Measurements from ENCODE around the gene RNF20. TPM values are rescaled to one million over a fixed set of nuclear protein-coding genes. Genes with fewer than 3 reads are reported as not detected.
A peak's percentile ranks its signal among the peaks of the same experiment; 100 is the strongest.

The RNF20 gene, protein sequence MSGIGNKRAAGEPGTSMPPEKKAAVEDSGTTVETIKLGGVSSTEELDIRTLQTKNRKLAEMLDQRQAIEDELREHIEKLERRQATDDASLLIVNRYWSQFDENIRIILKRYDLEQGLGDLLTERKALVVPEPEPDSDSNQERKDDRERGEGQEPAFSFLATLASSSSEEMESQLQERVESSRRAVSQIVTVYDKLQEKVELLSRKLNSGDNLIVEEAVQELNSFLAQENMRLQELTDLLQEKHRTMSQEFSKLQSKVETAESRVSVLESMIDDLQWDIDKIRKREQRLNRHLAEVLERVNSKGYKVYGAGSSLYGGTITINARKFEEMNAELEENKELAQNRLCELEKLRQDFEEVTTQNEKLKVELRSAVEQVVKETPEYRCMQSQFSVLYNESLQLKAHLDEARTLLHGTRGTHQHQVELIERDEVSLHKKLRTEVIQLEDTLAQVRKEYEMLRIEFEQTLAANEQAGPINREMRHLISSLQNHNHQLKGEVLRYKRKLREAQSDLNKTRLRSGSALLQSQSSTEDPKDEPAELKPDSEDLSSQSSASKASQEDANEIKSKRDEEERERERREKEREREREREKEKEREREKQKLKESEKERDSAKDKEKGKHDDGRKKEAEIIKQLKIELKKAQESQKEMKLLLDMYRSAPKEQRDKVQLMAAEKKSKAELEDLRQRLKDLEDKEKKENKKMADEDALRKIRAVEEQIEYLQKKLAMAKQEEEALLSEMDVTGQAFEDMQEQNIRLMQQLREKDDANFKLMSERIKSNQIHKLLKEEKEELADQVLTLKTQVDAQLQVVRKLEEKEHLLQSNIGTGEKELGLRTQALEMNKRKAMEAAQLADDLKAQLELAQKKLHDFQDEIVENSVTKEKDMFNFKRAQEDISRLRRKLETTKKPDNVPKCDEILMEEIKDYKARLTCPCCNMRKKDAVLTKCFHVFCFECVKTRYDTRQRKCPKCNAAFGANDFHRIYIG
- polyA plus RNA-seq (19.4 to 28.8 TPM (median 21.6 TPM) in 3 replicates), polyA minus RNA-seq (14.3 to 44.5 TPM (median 27.2 TPM) in 3 replicates)
- 54.6 TPM for polyA plus RNA-seq (2011; ENCODE audit: low read depth)
- 15.7 and 23.2 TPM in 2 replicates for polyA plus RNA-seq (2011; cell fraction: cytosol; rRNA removed)
- polyA plus RNA-seq (2011; cell fraction: nucleus; rRNA removed), result 19.7 and 29.0 TPM in 2 replicates
- 13.9 and 26.0 TPM in 2 replicates for polyA plus RNA-seq (2012; ENCODE audit: low replicate concordance)
- 9.2 TPM for polyA minus RNA-seq (2011; cell fraction: cytosol; rRNA and poly(A)+ RNA removed)
- 9.4 and 19.6 TPM in 2 replicates for polyA minus RNA-seq (2011; cell fraction: nucleus; rRNA and poly(A)+ RNA removed)

DNA sequence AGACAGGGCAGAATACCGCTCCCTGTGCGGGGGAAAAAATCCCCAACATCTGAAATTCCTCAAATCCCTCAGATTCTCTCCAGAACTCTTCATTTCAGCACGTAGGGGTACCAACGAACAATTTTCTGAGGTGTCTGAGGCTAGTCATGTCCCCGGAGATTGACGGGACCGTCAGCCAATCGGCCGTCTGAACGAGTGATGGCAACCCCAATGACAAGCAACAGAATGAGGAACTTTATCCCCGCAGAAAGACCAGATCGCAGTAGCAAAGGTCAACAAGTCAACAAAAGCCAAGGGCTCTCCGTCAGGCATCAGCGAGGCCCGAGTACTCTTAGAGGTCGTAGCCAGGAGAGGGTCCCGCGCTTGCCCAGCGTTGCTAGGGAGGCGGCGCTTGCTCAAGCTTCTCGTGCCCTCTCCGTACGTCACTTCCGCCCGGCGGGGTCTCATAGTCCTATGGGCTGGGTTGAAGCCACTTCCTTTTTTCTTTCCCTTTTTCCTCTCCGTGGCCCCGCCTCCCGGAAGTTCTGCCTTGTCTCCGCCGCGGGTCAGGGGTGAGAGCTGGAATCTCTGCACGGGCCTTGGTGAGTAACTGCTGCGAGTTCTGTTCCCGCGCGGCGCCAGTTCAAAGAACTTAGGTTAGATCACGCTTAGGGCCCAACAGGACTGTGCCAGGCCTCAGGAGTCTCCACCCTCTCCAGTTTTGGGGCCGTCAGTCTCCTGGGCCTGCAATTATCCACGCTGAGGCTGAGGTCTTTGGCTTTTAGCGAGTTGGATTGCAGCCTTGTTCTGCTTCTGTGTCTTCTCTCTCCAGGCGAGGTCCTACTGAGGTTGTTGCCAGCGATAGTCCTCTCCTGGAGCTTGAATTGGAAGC, at the start of gene RNF20:
Gene RNF20, plus strand, starts transcription at position 520 of the 871 bp plus-strand sequence. CDS start 1,571 bp downstream, outside the sequence.
- dilution Hi-C loops (cut with MboI; ENCODE audit: extremely low pct_ligation_motif_present, low sequenced_read_pairs), result no loop called here
- Histone ChIP-seq H3K36me3 (ENCODE audit: control insufficient read depth in 2 of 2, extremely low read depth in 1 of 2, insufficient read depth in 2 of 2, low read length in 2 of 2) (peaks cover 0 to 2% of the 10 kb centered on the region in 2 experiments), H3K79me2 (ENCODE audit: control insufficient read depth, insufficient read depth, low read length) (peaks cover 16% of the 10 kb centered on the region), H3K27me3 (ENCODE audit: control insufficient read depth, extremely low read depth, insufficient read depth, low read length) (no peaks in the 10 kb centered on the region), H3K4me1 (ENCODE audit: control insufficient read depth, extremely low read depth, insufficient read depth, low read length) (peaks cover 20% of the 10 kb centered on the region), H3K9me3 (ENCODE audit: control insufficient read depth, low read depth, low read length) (no peaks in the 10 kb centered on the region), H3K27ac (ENCODE audit: control insufficient read depth, insufficient read depth, low read length) (peak within 1 kb of the TSS; percentile 99), H3K4me3 (ENCODE audit: control insufficient read depth in 2 of 3, extremely low read depth in 1 of 3, insufficient read depth in 2 of 3, low read depth in 1 of 3, low read length in 3 of 3) (peak within 1 kb of the TSS; percentile 72 to 94 (median 91)), H4K20me1 (ENCODE audit: control insufficient read depth, extremely low read depth, insufficient read depth, low read length) (no peaks in the 10 kb centered on the region), H2AFZ (ENCODE audit: control insufficient read depth, low read length) (peak within 1 kb of the TSS; percentile 100), H3K4me2 (ENCODE audit: control insufficient read depth, extremely low read depth, insufficient read depth, low read depth, low read length) (peak within 1 kb of the TSS; percentile 94), H3K9ac (ENCODE audit: control insufficient read depth, extremely low read depth, insufficient read depth, low read length) (peak within 1 kb of the TSS; percentile 95), H3K9me1 (ENCODE audit: control insufficient read depth, extremely low read depth, insufficient read depth, low read length) (no peaks in the 10 kb centered on the region)
- peak; percentile 68 for FAIRE-seq
- DNase-seq (ENCODE audit: low read depth, low spot score), result peak; percentile 84
- TF ChIP-seq EZH2 (IDR thresholded peaks at IDR 0.05; ENCODE audit: low read length), result no peak
- TF ChIP-seq, protein P1, sequence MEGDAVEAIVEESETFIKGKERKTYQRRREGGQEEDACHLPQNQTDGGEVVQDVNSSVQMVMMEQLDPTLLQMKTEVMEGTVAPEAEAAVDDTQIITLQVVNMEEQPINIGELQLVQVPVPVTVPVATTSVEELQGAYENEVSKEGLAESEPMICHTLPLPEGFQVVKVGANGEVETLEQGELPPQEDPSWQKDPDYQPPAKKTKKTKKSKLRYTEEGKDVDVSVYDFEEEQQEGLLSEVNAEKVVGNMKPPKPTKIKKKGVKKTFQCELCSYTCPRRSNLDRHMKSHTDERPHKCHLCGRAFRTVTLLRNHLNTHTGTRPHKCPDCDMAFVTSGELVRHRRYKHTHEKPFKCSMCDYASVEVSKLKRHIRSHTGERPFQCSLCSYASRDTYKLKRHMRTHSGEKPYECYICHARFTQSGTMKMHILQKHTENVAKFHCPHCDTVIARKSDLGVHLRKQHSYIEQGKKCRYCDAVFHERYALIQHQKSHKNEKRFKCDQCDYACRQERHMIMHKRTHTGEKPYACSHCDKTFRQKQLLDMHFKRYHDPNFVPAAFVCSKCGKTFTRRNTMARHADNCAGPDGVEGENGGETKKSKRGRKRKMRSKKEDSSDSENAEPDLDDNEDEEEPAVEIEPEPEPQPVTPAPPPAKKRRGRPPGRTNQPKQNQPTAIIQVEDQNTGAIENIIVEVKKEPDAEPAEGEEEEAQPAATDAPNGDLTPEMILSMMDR (optimal IDR thresholded peaks at IDR 0.05 in 1 of 3, IDR thresholded peaks at IDR 0.05 in 1 of 3, conservative IDR thresholded peaks at IDR 0.05 in 1 of 3; ENCODE audit: extremely low read depth in 1 of 3, insufficient read depth in 2 of 3, low read length in 3 of 3), result no peak

DNA sequence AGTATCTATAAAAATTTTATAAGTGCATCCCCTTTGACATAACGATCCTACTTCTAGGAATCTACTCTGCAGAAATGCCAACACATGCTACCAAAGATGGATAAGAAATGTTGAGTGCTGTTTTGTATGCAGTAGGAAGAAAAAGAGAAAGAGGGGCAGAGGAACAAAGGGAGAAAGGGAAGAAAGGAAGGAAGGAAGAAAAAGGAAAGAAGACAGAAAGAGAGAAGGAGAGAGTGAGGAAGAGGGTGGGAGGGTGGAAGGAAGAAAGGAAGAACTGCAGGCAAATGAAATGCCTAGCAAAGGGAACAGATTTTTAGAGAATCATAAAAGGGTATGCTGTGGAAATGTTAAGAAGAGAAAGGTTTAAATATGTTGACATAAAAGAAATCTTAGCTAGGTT, 49.6 kb upstream of the RNF20 start:
- no peak for TF ChIP-seq EZH2 (IDR thresholded peaks at IDR 0.05; ENCODE audit: low read length)
- TF ChIP-seq, protein P1 (optimal IDR thresholded peaks at IDR 0.05 in 1 of 3, IDR thresholded peaks at IDR 0.05 in 1 of 3, conservative IDR thresholded peaks at IDR 0.05 in 1 of 3; ENCODE audit: extremely low read depth in 1 of 3, insufficient read depth in 2 of 3, low read length in 3 of 3), result no peak
- dilution Hi-C loops (cut with MboI; ENCODE audit: extremely low pct_ligation_motif_present, low sequenced_read_pairs), result no loop called here
- Histone ChIP-seq H3K36me3 (ENCODE audit: control insufficient read depth in 2 of 2, extremely low read depth in 1 of 2, insufficient read depth in 2 of 2, low read length in 2 of 2) (no peaks in the 10 kb centered on the region), H4K20me1 (ENCODE audit: control insufficient read depth, extremely low read depth, insufficient read depth, low read length) (no peaks in the 10 kb centered on the region), H3K4me3 (ENCODE audit: control insufficient read depth in 2 of 3, extremely low read depth in 1 of 3, insufficient read depth in 2 of 3, low read depth in 1 of 3, low read length in 3 of 3) (no peak overlapping the region), H3K9me1 (ENCODE audit: control insufficient read depth, extremely low read depth, insufficient read depth, low read length) (peaks cover under 1% of the 10 kb centered on the region), H3K9me3 (ENCODE audit: control insufficient read depth, low read depth, low read length) (no peaks in the 10 kb centered on the region), H3K4me1 (ENCODE audit: control insufficient read depth, extremely low read depth, insufficient read depth, low read length) (peaks cover 40% of the 10 kb centered on the region), H3K9ac (ENCODE audit: control insufficient read depth, extremely low read depth, insufficient read depth, low read length) (no peak overlapping the region), H3K27ac (ENCODE audit: control insufficient read depth, insufficient read depth, low read length) (no peak overlapping the region), H2AFZ (ENCODE audit: control insufficient read depth, low read length) (no peak overlapping the region), H3K27me3 (ENCODE audit: control insufficient read depth, extremely low read depth, insufficient read depth, low read length) (no peaks in the 10 kb centered on the region), H3K79me2 (ENCODE audit: control insufficient read depth, insufficient read depth, low read length) (peaks cover 6% of the 10 kb centered on the region), H3K4me2 (ENCODE audit: control insufficient read depth, extremely low read depth, insufficient read depth, low read depth, low read length) (no peak overlapping the region)
- FAIRE-seq (no peak), DNase-seq (ENCODE audit: low read depth, low spot score) (no peak)

Data from keratinocyte (primary cell).